Esophagus squamous epithelium (tissue), 5 donors: Measurements from ENCODE around the gene IST1. TPM values are rescaled to one million over a fixed set of nuclear protein-coding genes. Genes with fewer than 3 reads are reported as not detected.

Source experiments
- DNase-seq: peaks from one replicate; lab custom pipeline; 2025; lab: John Stamatoyannopoulos, UW
- H3K27ac ChIP-seq, 4 donors: fragments of 200-600 bp; sonication (generic); one replicate each; pipeline ENCODE4 v1.5.1; 2016 to 2019; ENCODE audit warnings: mild to moderate bottlenecking in 1 of 4
- H3K27me3 ChIP-seq, 4 donors: fragments of 200-600 bp; sonication (generic); 1 replicate in 3 of 4; 2 replicates in 1 of 4; pipeline versions ENCODE4 v1.5.1 to v1.6.0; 2017 to 2021; ENCODE audit warnings: antibody characterized with exemption in 1 of 4
- H3K36me3 ChIP-seq, 3 donors: fragments of 200-600 bp; sonication (generic); one replicate each; pipeline ENCODE4 v1.5.1; 2016 to 2019
- H3K4me1 ChIP-seq, 3 donors: fragments of 200-600 bp; sonication (generic); one replicate each; pipeline ENCODE4 v1.5.1; 2017 to 2019
- H3K4me3 ChIP-seq, 4 donors: fragments of 200-600 bp; sonication (generic); 1 replicate in 3 of 4; 2 replicates in 1 of 4; pipeline ENCODE4 v1.5.1; 2016 to 2019; ENCODE audit warnings: mild to moderate bottlenecking in 2 of 4, moderate library complexity in 1 of 4
- H3K9me3 ChIP-seq, 3 donors: fragments of 200-600 bp; sonication (generic); one replicate each; pipeline ENCODE4 v1.5.1; 2016 to 2019
- POLR2A ChIP-seq, 4 donors: fragments of 450-650 bp; IDR thresholded peaks; one replicate each; pipeline ENCODE4 v1.6.1; 2017; ENCODE audit warnings: antibody characterized with exemption in 4 of 4, mild to moderate bottlenecking in 4 of 4, moderate library complexity in 3 of 4
- WGBS, 2 donors: methylation state at CpG; one replicate each; pipeline ENCODE4 v1.1.5; 2018; 5-methylcytosine and 5-hydroxymethylcytosine counted together
- intact Hi-C: fragments of 100-400 bp; cut with DNase I; formaldehyde crosslinking; loops from one replicate; pipeline ENCODE4 v1.15.0; 2022
- total RNA-seq, 4 donors: library from RNA; depleted of rRNA; stranded (reverse); fragments of >200 nt; gene quantifications; one replicate each; pipeline ENCODE4 v1.1.0, GENCODE V29; 2016
- TF ChIP-seq, protein P1 (sequence below), 6 experiments: fragments of 450-650 bp in 4 of 6; fragments of 200-600 bp in 2 of 6; sonication (generic) in 2 of 6; IDR thresholded peaks; one replicate each; pipeline ENCODE4 v1.5.1; 2016 to 2019; ENCODE audit warnings: antibody characterized with exemption in 6 of 6, mild to moderate bottlenecking in 4 of 6, moderate library complexity in 4 of 6
- donor health status: DM: yes; HTN: yes; CAD: no.

The IST1 gene
- total RNA-seq, 4 donors from 2014 or later: 115 to 172 (median 153) TPM

DNA sequence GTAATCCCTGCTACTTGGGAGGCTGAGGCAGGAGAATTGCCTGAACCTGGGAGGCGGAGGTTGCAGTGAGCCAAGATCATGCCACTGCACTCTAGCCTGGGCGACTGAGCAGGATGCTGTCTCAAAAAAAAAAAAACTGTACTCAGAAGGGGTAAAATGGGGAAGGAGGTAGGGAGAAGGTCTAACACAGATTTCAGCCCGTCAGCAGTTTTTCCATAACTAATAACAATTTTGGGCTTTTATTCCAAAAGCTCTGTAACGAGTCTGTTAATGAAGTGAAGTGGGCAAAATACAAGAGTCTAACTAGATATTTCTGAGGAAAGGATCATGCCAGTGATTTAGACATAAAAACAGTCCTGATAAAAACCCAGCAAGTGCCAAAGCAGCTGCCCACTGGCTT, 22.1 kb upstream of the IST1 start:
- 86 to 96% methylated on average over 4 of the region's 4 CpGs for WGBS, 2 donors
- Histone ChIP-seq H3K9me3 (no peaks in the 10 kb centered on the region), H3K4me3 (no peak overlapping the region), H3K4me1 (no peaks in the 10 kb centered on the region), H3K27me3 (no peaks in the 10 kb centered on the region), H3K27ac (no peak overlapping the region), H3K36me3 (peaks cover 0 to 88% (median 4%) of the 10 kb centered on the region in 3 donors)
- TF ChIP-seq, protein P1, sequence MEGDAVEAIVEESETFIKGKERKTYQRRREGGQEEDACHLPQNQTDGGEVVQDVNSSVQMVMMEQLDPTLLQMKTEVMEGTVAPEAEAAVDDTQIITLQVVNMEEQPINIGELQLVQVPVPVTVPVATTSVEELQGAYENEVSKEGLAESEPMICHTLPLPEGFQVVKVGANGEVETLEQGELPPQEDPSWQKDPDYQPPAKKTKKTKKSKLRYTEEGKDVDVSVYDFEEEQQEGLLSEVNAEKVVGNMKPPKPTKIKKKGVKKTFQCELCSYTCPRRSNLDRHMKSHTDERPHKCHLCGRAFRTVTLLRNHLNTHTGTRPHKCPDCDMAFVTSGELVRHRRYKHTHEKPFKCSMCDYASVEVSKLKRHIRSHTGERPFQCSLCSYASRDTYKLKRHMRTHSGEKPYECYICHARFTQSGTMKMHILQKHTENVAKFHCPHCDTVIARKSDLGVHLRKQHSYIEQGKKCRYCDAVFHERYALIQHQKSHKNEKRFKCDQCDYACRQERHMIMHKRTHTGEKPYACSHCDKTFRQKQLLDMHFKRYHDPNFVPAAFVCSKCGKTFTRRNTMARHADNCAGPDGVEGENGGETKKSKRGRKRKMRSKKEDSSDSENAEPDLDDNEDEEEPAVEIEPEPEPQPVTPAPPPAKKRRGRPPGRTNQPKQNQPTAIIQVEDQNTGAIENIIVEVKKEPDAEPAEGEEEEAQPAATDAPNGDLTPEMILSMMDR (IDR thresholded peaks at IDR 0.05): no peak
- no peak for TF ChIP-seq POLR2A (IDR thresholded peaks at IDR 0.05)
- no peak for DNase-seq
- intact Hi-C loops: no loop called here

DNA sequence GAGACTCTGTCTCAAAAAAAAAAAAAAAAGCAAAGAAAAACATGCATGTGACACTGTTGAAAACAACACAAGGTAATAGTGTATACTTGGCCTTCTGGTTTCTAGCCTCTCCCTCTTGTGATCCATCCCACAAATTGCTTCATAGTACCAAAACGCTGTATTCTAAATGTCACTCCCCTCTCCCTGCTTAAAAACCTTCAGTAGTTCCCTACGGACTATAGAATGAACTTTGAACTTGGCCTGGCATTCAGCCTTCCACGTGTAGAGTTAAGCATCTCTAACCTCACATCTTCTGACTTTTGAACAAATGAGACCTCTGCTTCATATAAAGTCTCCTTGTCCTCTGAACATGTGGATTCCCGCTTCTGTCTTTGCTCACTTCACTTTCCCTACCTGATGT, 16.4 kb upstream of the IST1 start:
- TF ChIP-seq, protein P1 (IDR thresholded peaks at IDR 0.05): no peak
- TF ChIP-seq POLR2A (IDR thresholded peaks at IDR 0.05): no peak
- 54 to 85% methylated on average over 4 of the region's 4 CpGs for WGBS, 2 donors
- Histone ChIP-seq H3K4me1 (peaks cover 0 to 31% (median 5%) of the 10 kb centered on the region in 3 donors), H3K36me3 (peaks cover 0 to 73% (median 4%) of the 10 kb centered on the region in 3 donors), H3K27me3 (no peaks in the 10 kb centered on the region), H3K4me3 (no peak overlapping the region), H3K27ac (no peak overlapping the region), H3K9me3 (no peaks in the 10 kb centered on the region)
- intact Hi-C loops: no loop called here
- no peak for DNase-seq

DNA sequence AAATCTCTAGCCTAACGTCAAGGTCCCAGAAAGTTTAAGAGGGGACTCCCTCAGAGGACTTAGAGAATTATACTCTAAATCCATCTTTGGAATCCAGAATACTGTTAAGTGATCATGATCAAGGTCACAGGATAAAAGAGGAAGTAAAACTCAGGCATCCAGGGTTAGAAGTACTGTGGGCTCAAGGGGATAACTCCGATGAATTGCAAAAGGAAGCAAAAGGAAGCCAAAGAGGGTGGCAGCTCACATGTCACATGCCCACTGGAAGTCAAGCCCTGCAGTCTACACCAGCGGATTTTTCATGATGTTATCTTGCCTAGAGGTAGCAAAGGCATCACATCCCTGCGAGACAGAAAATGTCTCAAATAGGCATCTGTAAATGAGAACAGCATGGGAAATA, 15.2 kb upstream of the IST1 start:
- Histone ChIP-seq H3K4me1 (peaks cover 0 to 38% (median 5%) of the 10 kb centered on the region in 3 donors), H3K36me3 (peaks cover 0 to 61% (median 4%) of the 10 kb centered on the region in 3 donors), H3K9me3 (no peaks in the 10 kb centered on the region), H3K4me3 (no peak overlapping the region), H3K27ac (no peak overlapping the region), H3K27me3 (no peaks in the 10 kb centered on the region)
- TF ChIP-seq, protein P1 (IDR thresholded peaks at IDR 0.05): no peak
- no peak for TF ChIP-seq POLR2A (IDR thresholded peaks at IDR 0.05)
- intact Hi-C loops: loop anchor here (10.0 kb wide), 1 partner anchor 65 kb away; no protein-coding TSS in a partner anchor
- DNase-seq: no peak
- WGBS, 2 donors: 88% methylated on average over 4 of the region's 4 CpGs

DNA sequence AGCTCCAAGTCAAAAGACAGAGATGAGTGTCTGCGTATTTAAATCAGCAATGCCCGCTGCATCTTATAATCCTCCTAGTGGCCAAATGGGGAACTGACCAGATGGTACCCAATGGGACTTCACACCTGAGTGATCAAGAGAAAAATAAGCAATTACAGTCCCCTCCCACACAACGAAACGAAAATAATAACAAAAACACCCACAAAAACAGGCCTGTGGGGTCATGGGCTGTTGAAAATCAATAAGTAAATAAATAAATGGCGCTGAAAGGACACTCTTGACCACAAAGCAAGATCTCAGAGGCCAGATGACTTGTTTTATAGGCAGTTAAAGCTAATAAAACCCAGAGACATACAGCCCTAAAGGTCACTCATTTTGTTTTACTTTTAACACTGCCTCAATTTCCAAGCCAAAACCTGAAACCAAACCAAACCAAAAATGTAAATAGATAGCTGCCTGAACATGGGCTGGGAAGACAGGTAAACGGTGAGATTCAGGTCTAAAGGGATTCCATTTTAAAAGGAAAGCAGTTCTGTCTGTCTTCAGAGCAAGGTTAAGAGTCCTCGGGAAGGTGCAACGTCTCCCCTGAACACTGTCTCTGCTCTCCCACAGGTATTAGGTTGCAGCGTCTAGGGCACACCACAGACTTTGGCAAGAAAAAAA, 12.7 kb upstream of the IST1 start:
- TF ChIP-seq, protein P1 (IDR thresholded peaks at IDR 0.05): peak; percentile 82 to 95 (median 92)
- no peak for TF ChIP-seq POLR2A (IDR thresholded peaks at IDR 0.05)
- intact Hi-C loops: loop anchor here (10.0 kb wide), 1 partner anchor 68 kb away; no protein-coding TSS in a partner anchor
- H3K36me3 ChIP-seq: peaks cover 0 to 36% (median 0%) of the 10 kb centered on the region in 3 donors
- peaks cover 0 to 40% (median 5%) of the 10 kb centered on the region in 3 donors for H3K4me1 ChIP-seq
- peak overlapping the region; percentile 89 to 93 (median 92) for H3K27ac ChIP-seq
- WGBS, 2 donors: 4% methylated on average over 9 of the region's 9 CpGs
- H3K27me3 ChIP-seq: no peaks in the 10 kb centered on the region
- H3K4me3 ChIP-seq: peak overlapping the region; percentile 90 to 99 (median 97)
- no peak for DNase-seq
- no peaks in the 10 kb centered on the region for H3K9me3 ChIP-seq

DNA sequence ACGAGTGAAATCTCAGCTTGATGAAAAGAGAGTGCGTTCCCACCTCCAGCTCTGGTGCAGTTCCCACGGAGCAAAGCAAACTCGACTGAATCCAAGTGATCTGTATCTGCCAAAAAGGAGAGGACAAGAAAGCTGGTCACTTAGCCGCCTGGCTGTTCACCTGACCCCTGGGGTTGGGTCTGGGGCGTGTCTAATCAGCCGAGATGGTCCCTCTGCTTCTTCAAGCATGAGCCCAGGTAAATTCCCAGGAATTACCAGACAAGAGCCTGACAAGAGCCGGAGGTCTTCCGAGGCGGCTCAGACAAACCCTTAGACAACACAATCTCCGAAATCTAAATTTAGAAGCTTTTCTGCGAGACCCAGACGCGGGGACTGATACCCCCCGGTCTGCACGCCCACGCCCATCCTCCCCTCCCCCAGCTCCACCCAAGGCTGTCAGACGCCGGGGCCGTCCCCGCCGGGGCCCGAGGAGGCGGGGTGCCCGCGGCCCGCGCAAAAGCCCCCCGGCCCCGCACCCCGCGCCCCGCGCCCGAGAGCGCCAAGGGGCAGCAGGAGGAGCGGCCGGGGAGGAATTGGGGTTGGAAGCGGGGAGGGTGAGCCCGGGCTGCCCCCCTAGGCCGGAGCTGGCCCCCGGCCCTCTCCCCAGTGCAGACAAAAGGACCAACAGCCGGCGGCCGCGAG, 12.0 kb upstream of the IST1 start:
- DNase-seq: no peak
- peak overlapping the region; percentile 90 to 99 (median 97) for H3K4me3 ChIP-seq
- no peak for TF ChIP-seq POLR2A (IDR thresholded peaks at IDR 0.05)
- TF ChIP-seq, protein P1 (IDR thresholded peaks at IDR 0.05): peak in 1 of 6 experiments; percentile 41
- H3K36me3 ChIP-seq: peaks cover 0 to 29% (median 0%) of the 10 kb centered on the region in 3 donors
- no peaks in the 10 kb centered on the region for H3K9me3 ChIP-seq
- peaks cover 0 to 40% (median 5%) of the 10 kb centered on the region in 3 donors for H3K4me1 ChIP-seq
- intact Hi-C loops: loop anchor here (10.0 kb wide), 1 partner anchor 69 kb away; no protein-coding TSS in a partner anchor
- H3K27me3 ChIP-seq: no peaks in the 10 kb centered on the region
- 0 to 1% methylated on average over 4 to 14 of the region's 46 CpGs for WGBS, 2 donors
- peak overlapping the region; percentile 89 to 93 (median 92) for H3K27ac ChIP-seq
